ENCODE results near the gene KAT8. TPM values are rescaled to one million over a fixed set of nuclear protein-coding genes. Genes with fewer than 3 reads are reported as not detected.
A peak's percentile ranks its signal among the peaks of the same experiment; 100 is the strongest.
"Not testable (repeated sequence)": the region's sequence is repeated elsewhere in the genome, so short reads cannot be mapped to it uniquely, and the experiment has no call there.

KAT8 gene
- total RNA-seq, 4 donors from 2014 or later = 90.0 to 121 (median 113) TPM

DNA sequence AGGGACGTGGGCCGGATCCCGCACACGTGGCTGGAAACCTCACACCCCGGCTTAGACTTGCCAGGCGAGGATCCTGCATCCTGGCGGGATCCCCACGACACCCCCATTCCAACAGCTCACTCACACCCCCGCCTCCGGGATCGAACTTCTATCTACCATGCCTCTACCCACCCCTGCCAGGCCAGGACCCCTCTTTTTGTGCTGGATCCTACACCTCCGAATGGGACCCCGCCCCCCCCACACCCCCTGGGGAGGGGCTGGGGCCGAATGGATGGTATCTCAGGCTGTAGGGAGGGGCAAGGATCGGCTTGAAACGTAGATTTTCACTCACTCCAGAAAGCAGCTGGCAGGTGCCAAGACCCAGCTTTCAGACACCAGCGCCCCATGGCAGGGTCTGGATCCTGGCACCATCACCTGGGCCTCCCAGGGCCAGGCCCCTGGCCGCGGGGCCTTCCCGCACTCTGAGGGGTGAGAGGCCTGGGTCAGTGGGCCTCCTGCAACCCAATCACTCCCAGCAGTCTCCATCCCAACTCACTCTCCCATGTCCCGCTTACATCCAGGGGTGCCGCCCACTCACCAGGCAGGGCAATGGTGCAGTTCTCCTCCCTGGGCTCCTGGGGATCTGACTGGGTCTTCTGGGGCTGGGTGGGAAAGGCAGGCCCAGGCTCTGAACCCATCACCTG lies 25.7 kb downstream of the KAT8 start:
- TF ChIP-seq POLR2A (IDR thresholded peaks at IDR 0.05) (no peak), CTCF (IDR thresholded peaks at IDR 0.05) (no peak)
- H3K27me3 ChIP-seq = no peaks in the 10 kb centered on the region
- H3K36me3 ChIP-seq = no peaks in the 10 kb centered on the region
- peak overlapping the region in 1 of 3 donors; percentile 57 for H3K27ac ChIP-seq
- peaks cover 17 to 33% of the 10 kb centered on the region in 2 donors for H3K4me1 ChIP-seq
- peak overlapping the region in 1 of 3 donors; percentile 43 for H3K4me3 ChIP-seq (replicated peaks in 1 of 3)
- no peaks in the 10 kb centered on the region for H3K9me3 ChIP-seq
- DNase-seq = no peak
- intact Hi-C loops (cut with DNase I) = loop anchor here (10.0 kb wide), 1 partner anchor 158 kb away; the partner anchor contains the start of gene HSD3B7
- 68 to 95% methylated on average over 7 to 17 of the region's 22 CpGs for WGBS, 2 donors

DNA sequence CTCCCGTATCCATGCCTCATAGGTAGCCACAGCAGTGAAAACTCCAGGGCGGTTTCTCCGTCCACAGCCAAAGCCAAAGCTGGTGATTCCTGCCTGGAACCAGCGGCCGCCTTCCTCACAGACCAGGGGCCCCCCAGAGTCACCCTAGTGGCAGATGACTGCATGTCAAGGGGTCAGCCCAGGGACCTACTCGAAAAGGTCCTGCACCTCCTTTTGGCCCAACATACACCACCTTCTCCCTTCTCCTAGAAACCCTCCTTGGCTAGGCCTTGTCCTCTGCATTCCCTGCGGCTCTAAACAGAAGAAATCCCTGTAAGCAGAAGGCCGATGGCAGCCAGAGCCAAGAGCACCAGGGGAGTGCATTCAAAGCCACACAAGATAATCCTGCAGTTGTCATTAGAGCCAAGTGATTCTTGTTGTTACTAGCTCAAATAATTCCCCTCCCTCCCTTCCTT lies 26.3 kb downstream of the KAT8 start:
- Histone ChIP-seq H3K27me3 (no peaks in the 10 kb centered on the region), H3K36me3 (no peaks in the 10 kb centered on the region), H3K4me1 (peaks cover 11 to 32% of the 10 kb centered on the region in 2 donors), H3K27ac (no peak overlapping the region), H3K9me3 (no peaks in the 10 kb centered on the region), H3K4me3 (replicated peaks in 1 of 3) (no peak overlapping the region)
- no peak for TF ChIP-seq CTCF (IDR thresholded peaks at IDR 0.05)
- TF ChIP-seq POLR2A (IDR thresholded peaks at IDR 0.05) = no peak
- WGBS, 2 donors = 91 to 94% methylated on average over 8 of the region's 8 CpGs
- intact Hi-C loops (cut with DNase I) = loop anchor here (10.0 kb wide), 1 partner anchor 159 kb away; the partner anchor contains the start of gene HSD3B7
- DNase-seq = no peak

GRCh38 chr16:31144418-31144817 lies 27.0 kb downstream of the KAT8 start:
- H3K4me1 ChIP-seq = peaks cover 10 to 25% of the 10 kb centered on the region in 2 donors
- not testable (repeated sequence) for H3K27me3 ChIP-seq; DNase-seq; H3K9me3 ChIP-seq; H3K36me3 ChIP-seq; H3K27ac ChIP-seq; H3K4me3 ChIP-seq (replicated peaks in 1 of 3)
- WGBS, 2 donors = 91 to 98% methylated on average over 7 of the region's 7 CpGs
- intact Hi-C loops (cut with DNase I) = loop anchor here (10.0 kb wide), 1 partner anchor 160 kb away; the partner anchor contains the start of gene HSD3B7

DNA sequence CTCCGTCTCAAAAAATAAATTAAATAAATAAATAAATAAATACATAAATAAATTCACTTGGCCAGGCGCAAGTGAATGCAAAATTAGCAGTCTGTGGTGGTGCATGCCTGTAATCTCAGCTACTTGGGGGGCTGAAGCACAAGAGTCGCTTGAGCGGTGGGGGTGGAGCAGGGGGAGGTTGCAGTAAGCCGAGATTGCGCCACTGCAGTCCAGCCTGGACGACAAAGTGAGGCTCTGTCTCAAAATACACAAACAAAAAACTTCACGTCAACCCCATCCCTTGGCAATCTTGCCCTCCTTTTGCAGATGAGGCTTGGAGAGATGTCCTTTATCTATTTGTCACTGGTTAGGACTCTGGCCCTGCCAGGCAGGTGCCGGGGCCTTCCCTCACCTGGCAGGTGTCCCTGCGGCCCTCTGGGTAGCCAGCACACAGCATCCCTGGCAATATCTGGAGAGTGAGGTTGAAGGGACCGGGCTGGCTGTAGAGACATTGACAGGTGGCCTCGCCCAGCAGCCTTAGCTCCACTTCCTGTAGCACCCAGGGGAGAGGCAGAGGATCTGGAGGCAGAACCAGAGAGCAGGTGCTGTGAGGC lies 28.0 kb downstream of the KAT8 start:
- DNase-seq = no peak
- WGBS, 2 donors = 80 to 87% methylated on average over 10 to 12 of the region's 12 CpGs
- Histone ChIP-seq H3K4me1 (peaks cover 10 to 24% of the 10 kb centered on the region in 2 donors), H3K4me3 (replicated peaks in 1 of 3) (no peak overlapping the region), H3K27me3 (no peaks in the 10 kb centered on the region), H3K36me3 (no peaks in the 10 kb centered on the region), H3K9me3 (no peaks in the 10 kb centered on the region), H3K27ac (no peak overlapping the region)
- TF ChIP-seq CTCF (IDR thresholded peaks at IDR 0.05) = no peak
- no peak for TF ChIP-seq POLR2A (IDR thresholded peaks at IDR 0.05)
- intact Hi-C loops (cut with DNase I) = loop anchor here (10.0 kb wide), 1 partner anchor 161 kb away; the partner anchor contains the start of gene HSD3B7

- Histone ChIP-seq H3K4me3 (replicated peaks in 1 of 3) (no peak overlapping the region), H3K27me3 (no peaks in the 10 kb centered on the region), H3K27ac (no peak overlapping the region), H3K9me3 (no peaks in the 10 kb centered on the region), H3K4me1 (peaks cover 4 to 10% of the 10 kb centered on the region in 2 donors), H3K36me3 (no peaks in the 10 kb centered on the region)
- no peak for TF ChIP-seq POLR2A (IDR thresholded peaks at IDR 0.05)
- no peak for TF ChIP-seq CTCF (IDR thresholded peaks at IDR 0.05)
- DNase-seq = no peak
- intact Hi-C loops (cut with DNase I) = loop anchor here (10.0 kb wide), 1 partner anchor 163 kb away; the partner anchor contains the start of gene HSD3B7
- 94 to 98% methylated on average over 3 of the region's 3 CpGs for WGBS, 2 donors
Observed at GRCh38 chr16:31147574-31147973, 30.1 kb downstream of the KAT8 start.
